Right forelimb (tissue), 1 donor: Measurements from ENCODE around the gene SPTSSB.

ENCODE experiments used
- DNase-seq: peaks from one replicate; pipeline ENCODE4 v3.0.0-alpha.2; 2018

Gene SPTSSB

GRCh38 chr3:161337311-161337710 lies 34.0 kb downstream of the SPTSSB start:
- no peak for DNase-seq

- DNase-seq, result no peak
Observed at GRCh38 chr3:161336661-161337060, 34.7 kb downstream of the SPTSSB start.

GRCh38 chr3:161333696-161334095 lies 37.6 kb downstream of the SPTSSB start:
- no peak for DNase-seq

DNA sequence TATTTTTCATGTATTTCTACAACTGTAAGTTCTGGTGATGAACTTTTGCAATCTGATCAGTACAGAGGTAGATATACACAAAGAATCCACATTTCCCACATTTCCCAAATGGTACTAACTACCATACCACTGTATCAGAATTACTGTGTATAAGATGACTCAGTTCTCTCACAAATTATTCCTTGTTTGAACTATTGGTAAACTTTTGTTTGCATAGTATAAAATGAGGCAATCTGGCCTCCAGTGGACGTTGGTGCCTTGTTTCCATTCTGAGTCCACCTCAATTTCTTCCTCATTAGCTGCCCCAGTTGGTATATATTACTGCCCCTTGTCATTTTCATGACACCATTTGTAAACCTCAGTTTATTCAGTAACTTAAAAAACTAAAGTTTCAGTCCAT lies 38.5 kb downstream of the SPTSSB start:
- DNase-seq, result no peak

GRCh38 chr3:161325059-161325458 lies 46.3 kb downstream of the SPTSSB start:
- DNase-seq, result no peak

- no peak for DNase-seq
Observed at GRCh38 chr3:161323926-161324621, 47.2 kb downstream of the SPTSSB start.

DNA sequence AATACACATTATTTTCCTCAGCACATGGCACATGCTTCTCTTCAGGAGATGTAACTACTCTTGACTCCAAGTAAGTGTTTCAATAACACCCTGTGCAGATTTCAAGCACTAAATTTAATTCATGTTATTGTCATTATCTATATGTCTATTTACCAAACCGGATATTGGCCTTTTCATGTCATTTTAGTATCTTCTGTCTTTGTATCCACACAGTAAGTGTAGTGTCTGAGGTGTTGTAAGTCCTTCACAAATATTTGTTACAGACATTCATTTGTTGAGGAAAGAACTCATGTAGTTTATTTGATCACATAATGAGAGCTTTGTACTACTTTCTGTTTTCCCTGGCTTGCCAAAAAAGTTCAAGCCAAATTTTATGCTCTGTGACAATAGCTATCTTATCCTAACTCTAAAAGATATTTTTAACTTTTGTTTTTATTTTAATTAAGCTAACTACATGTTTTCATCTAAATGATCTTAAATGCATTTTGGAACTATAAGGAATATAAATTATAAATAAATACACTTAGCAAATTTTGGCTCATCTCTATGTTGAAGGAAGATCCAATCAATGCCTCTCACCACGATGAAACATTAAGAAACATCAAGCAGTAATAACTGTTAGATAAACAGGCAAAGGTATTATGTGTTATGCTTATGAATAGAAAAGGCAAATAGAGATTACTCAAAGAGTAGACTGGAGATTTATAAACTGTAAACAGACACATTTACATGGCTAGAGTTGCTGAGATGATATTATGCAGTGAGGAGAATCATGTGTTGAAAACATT lies 48.3 kb downstream of the SPTSSB start:
- DNase-seq, result no peak

GRCh38 chr3:161320837-161321236 lies 50.5 kb downstream of the SPTSSB start:
- no peak for DNase-seq

DNA sequence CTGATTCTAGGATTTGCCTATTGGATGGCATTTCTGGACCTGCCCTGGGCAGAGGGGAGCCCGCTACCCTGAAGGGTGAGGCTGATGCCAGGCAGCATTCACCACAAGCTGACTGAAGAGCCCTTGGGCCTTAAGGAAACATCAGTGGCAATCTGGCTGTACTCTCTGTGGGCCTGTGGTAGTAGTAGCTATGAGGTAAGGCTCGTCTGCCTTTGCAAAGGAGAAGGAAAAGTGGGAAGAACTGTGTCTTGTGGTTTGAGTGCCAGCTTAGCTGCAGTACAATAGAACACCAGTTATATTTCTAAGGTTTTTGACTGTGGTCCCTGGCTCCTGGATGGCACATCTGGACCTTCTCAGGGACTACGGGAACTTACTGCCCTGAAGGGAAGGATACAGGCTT lies 51.5 kb downstream of the SPTSSB start:
- no peak for DNase-seq

- no peak for DNase-seq
Observed at GRCh38 chr3:161317077-161317476, 54.2 kb downstream of the SPTSSB start.

GRCh38 chr3:161316006-161316689 lies 55.2 kb downstream of the SPTSSB start:
- DNase-seq, result no peak

GRCh38 chr3:161314836-161315395 lies 56.4 kb downstream of the SPTSSB start:
- DNase-seq, result no peak

DNA sequence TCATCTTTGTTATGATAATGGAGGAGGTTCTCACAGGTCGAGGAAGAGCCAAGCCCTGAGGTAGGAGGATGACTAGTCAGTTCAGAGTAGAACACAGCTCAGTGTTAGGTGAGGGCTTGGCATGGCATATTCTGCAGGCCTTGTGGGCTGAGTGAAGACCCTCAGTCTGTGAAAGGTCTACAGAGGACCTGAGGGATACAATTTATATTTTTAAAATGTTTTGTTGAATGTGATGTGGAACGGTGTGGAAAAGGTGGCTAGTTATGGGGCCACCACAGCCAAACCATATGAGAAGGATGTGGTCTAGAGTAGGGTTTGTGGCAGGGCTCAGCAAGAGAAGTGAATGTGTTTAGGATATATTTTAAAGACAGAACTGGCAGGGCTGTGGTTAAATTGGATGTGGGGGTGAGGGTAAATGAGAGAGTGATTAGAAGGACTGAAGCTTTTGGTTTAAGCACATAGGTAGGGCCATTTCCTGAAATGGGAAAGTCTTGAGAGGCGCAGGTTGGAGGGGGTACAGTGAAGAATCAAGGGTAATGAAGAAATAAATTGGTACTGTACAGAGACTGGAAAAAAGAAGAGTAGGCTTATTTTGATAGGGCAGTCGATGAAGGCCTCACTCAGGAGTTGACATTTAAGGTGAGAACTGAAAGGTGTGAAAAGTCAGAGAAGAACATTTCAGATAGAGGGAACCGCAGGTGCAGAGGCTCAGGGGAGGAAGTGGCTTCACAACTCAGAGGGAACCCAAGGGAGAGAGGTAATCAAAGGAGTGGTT lies 60.5 kb downstream of the SPTSSB start:
- no peak for DNase-seq

DNA sequence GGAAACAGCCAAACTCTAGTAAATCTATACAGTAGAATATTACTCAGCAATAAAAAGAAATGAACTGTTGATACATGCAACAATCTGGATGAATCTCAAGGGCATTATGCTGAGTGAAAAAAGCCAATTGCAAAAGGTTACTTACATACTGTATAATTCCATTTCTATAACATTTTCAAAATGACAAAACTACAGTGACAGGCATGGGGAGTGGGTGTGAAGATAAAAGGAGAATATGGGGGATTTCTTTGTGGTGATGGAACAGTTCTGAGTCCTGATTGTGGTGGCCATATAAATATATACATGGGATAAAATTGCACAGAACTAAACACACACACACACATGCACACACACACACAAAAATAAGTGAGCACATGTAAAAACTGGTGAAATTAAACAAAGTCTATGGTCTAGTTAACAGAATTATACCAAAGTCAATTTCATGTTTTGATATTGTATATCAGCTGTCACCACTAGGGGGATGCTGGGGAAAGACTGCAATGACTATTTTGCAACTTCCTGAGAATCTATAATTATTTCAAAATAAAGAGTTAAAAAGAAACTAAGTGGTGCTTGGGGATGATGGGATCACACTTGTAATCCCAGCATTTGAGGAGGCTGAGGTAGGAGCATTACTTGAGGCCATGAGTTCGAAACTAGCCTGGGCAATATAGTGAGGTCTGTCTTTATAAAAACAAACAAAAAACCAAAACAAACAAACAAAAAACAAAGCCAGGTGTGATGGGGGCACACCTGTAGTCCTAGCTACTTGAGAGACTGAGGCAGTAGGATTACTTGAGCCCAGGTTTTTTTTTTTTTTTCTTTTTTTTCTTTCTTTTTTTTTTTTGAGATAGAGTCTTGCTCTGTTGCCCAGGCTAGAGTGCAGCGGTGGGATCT lies 66.0 kb downstream of the SPTSSB start:
- no peak for DNase-seq

GRCh38 chr3:161296814-161297213 lies 74.5 kb downstream of the SPTSSB start:
- no peak for DNase-seq

GRCh38 chr3:161295325-161295724 lies 76.0 kb downstream of the SPTSSB start:
- no peak for DNase-seq
